Heart left ventricle (tissue), 13 donors: ENCODE data around the gene MMP24OS.

Source experiments
- CTCF ChIP-seq, 12 donors: fragments of 200-600 bp; sonication (generic) in 4 of 12; IDR thresholded peaks; one replicate each; pipeline versions ENCODE4 v1.5.0 to v1.8.0; 2018 to 2022; ENCODE audit warnings: antibody characterized with exemption in 12 of 12, mild to moderate bottlenecking in 5 of 12
- POLR2A ChIP-seq, 2 donors: fragments of 450-650 bp; IDR thresholded peaks; one replicate each; pipeline ENCODE4 v1.6.1; 2017; ENCODE audit warnings: antibody characterized with exemption in 2 of 2, mild to moderate bottlenecking in 2 of 2, moderate library complexity in 2 of 2
- donor health status: ischemic (EF 13 %, LVEDD 7.1; RV severe dilation, severe dysfunction).
- donor health status: DM: no; HTN: yes; CAD: no.
- donor health status: DM: no; HTN: no; CAD: no.
- donor health status: ischemic (EF 25% LVEDD 6.9; RV normal size, moderate dysfunction).
- donor health status: ischemic (EF 25% LVEDD 5.7; RV mildly dilated, moderate dysfunction).
- donor health status: ischemic (EF 35%, LVEDD 5.7; RV mildly dilated, moderate dysfunction).
- donor health status: nonischemic (EF 11% LVEDD 7.7; RV severe dilation, severe dysfunction).
- donor health status: DM: yes; HTN: yes; CAD: no.
- donor health status: PGD.
- donor health status: ischemic (EF 29% LVEDD 5.4; RV normal size, mild dysfunction).
- donor health status: nonischemic (EF 23%, LVEDD 6.1; RV moderate dilation, normal function).

DNA sequence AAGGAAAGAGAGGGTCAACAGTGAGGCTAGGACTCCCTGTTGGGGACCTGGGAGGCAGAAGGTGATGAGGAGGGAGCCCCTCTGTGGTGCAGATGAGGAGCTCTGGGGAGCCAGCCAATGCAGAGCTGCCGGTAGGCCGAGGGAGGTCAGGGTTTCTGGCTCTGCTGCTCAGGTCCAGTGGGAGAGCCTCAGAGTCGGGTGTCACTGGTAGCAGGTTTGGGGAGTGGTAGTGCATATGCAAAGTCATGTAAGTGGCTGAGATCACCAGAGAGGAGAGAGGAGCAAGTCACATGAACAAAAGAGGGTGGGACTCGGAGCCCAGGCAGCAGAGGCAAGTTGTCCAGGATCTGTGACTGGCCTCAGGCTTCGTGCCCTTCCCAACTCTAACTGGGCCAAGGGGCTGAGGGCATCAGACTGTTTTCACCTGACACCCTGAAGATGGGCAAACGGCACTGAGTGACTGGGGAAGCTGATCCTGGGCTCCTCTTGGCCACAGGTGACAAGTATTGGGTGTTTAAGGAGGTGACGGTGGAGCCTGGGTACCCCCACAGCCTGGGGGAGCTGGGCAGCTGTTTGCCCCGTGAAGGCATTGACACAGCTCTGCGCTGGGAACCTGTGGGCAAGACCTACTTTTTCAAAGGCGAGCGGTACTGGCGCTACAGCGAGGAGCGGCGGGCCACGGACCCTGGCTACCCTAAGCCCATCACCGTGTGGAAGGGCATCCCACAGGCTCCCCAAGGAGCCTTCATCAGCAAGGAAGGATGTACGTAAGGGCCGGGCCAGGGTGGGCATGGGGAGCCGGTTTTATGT lies 6.6 kb downstream of the MMP24OS start:
- no peak for TF ChIP-seq CTCF (IDR thresholded peaks at IDR 0.05)
- no peak for TF ChIP-seq POLR2A (IDR thresholded peaks at IDR 0.05)
